ENCODE data around the gene SLC38A2.

Gene SLC38A2

GRCh38 chr12:46390881-46391280 is 18.3 kb upstream of the SLC38A2 start:
- DNase-seq: no peak

GRCh38 chr12:46390304-46390703 is 17.7 kb upstream of the SLC38A2 start:
- no peak for DNase-seq

GRCh38 chr12:46389031-46389616 is 16.6 kb upstream of the SLC38A2 start:
- no peak for DNase-seq

DNA sequence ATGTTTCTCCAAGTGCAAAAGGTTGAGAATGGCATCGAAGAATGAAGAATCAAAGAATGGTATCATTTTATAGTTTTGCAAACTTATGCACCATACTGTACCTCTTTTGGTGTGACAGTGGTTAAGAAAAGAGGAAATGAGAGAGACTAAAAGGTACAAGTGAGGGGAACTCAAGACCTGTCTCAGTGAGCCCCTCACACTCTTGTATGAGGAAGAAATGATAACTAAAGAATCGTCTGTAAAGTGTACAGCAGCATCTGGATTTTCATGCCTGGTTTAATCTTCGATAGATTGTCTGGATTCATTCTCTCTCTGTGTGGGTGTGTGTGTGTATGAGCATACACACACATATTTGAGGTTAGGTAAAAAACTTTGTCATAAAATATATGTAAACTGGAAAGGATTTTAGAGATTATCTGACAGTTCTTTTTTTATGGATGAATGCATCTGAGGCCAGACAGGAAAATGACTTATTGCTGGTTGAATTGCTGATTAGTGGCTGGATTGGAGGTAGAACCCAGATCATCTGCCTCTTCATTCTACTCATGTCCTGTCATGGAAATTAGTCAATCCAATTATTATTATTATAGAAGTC is 16.0 kb upstream of the SLC38A2 start:
- no peak for DNase-seq

- DNase-seq: no peak
Measured at GRCh38 chr12:46387670-46388069, 15.1 kb upstream of the SLC38A2 start.

- no peak for DNase-seq
Measured at GRCh38 chr12:46386877-46387629, 14.5 kb upstream of the SLC38A2 start.

DNA sequence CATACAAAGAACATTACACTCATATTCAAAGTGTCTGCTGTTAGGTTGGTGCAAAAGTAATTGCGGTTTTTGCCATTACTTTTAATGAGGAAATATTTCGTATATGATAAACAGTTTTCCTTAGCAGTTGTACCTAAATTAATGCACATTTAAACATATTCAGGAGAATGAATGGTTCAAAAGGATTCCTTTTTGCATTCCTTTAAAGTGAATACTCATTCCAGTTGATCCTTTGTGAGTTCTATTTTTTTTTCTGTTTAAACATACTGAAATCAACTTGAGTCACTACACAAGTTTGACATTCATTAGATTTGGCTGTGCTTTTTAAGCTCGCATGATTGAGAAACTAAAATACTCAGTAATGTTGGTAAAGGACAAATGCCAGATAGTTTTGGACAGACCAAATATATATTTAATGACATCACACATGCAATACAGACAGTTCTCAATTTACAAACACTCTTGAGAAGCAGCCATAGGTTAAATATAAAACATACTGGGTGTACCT is 13.8 kb upstream of the SLC38A2 start:
- DNase-seq: no peak

- no peak for DNase-seq
Measured at GRCh38 chr12:46385438-46385837, 12.9 kb upstream of the SLC38A2 start.

GRCh38 chr12:46384451-46385309 is 12.1 kb upstream of the SLC38A2 start:
- no peak for DNase-seq

DNA sequence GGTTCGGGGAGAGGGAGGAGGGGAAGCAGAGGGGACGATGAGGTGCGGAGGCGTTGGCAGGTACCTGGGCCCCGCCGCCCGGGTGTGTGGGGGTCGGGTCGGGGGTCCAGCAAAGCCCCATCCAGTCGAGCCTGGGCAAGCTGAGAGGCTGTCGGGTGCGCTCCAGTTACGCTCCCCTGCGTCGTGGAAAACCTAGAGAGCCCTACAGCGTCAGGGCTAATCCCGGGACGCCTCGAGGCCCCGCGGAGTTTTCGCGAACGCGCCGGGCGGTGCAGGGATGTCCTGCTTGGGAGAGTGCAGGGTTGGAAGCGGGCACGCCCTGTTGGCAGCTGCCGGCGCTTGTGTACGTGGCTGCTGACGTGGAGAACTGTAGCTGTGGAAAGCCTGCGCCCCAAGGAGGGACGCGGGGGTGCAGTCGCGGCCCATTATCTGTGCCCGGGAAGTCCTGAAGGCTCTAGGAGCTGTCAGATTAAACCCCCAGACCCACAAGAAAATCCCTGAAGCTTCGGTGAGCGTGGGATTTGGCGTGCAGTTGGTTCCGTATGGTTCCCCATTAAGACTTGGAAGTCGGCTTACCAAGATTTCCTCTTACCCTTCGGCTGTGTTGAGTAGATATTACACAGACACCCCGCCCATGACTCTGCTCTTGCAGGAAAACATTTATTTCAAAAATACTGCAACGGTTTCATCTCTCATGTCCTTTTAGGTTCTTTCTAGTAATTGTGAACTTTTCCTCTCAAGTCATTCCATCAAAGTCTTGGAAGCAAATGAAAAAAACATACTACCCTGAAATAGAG is 11.3 kb upstream of the SLC38A2 start:
- peak; percentile 73 for DNase-seq

GRCh38 chr12:46382964-46383653 is 10.5 kb upstream of the SLC38A2 start:
- peak; percentile 93 for DNase-seq

- DNase-seq: no peak
Measured at GRCh38 chr12:46382408-46382963, 9.9 kb upstream of the SLC38A2 start.

DNA sequence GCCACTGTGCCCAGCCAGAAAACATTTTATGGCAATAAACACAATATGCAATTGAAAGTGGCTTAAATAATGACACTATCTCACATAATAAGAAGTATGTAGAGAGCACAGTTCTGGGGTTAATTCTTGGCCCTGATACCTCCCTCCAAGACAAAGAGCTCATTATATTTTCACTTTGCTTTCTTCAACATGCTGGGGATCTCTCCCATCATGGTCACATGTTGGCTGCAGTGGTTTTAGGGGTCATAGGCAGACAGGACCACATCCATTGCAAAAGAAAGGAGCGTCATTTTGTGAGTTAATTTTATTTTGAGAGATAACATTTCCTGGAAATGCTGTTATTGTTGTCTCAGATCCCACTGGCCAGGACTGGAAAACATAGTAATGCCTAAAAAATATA is 8.3 kb upstream of the SLC38A2 start:
- DNase-seq: no peak

GRCh38 chr12:46380022-46380796 is 7.6 kb upstream of the SLC38A2 start:
- DNase-seq: no peak

DNA sequence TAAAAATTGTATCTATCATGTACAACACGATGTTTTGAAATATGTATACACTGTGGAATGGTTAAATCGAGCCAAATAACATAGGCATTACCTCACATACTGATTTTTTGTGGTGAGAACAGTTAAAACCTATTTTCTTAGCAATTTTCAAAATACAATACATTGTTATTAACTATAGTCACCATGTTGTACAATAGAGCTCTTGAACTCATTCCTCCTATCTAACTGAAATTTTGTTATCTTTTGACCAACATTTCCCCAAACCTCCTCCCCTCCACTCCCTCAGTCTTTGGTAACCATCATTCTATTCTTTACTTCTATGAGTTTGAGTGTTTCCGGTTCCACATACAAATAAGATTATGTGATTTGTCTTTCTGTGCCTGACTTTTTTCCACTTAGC is 6.8 kb upstream of the SLC38A2 start:
- DNase-seq: no peak

DNA sequence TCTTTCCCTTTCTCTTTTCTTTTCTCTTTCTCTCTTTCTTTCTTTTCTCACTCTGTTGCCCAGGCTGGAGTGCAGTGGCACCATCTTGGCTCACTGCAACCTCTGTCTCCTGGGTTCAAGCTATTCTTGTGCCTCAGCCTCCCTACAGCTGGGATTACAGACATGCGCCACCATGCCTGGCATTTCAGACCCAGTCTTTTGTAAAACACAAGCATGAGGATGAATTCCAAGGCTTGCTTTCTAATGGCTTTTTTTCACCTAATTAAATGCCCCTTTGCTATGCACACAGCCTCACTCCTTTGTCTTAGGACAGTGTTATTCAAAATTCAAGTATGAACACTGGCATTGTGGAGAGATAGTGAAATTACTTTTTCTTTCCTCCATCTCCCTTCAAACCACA is 6.0 kb upstream of the SLC38A2 start:
- no peak for DNase-seq

DNA sequence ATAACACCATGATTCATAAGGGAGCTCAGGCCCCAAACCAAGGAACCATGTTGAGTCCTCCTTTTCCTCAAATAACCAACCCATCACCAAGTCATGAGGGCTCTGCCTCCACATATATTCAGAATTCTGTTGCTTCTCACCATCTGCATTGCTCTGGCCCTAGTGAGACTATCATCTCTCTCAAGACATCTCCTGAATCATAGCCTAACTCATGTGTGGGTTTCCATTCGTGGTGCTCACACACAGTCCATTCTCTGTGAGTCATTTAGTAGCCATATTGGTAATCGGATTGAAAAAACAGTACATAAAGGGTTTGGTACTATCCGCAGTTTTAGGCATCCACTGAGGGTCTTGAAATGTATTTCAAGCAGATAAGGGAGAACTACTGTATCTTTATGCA is 5.1 kb upstream of the SLC38A2 start:
- no peak for DNase-seq

GRCh38 chr12:46376579-46376978 is 4.0 kb upstream of the SLC38A2 start:
- no peak for DNase-seq

DNA sequence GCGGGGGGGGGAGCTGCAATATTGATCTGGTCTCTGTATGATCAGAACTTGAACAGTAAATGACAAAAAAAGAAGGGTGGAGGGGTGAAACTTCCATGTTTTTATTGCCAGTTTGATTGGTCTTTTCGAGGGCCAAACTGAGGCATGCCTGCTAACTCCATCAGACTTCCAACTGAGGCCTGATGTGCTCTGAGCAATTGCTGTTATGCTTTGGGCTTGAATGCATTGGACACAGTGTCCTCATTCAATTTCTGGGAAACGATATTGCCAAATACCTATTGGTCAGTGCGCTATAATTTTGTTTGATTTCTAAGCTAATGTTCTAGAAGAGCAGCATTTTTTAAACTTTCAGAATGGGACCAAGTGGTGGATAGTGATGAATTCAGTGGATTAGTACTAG is 2.1 kb upstream of the SLC38A2 start:
- DNase-seq: no peak

- DNase-seq: no peak
Measured at GRCh38 chr12:46374310-46374709, 1.7 kb upstream of the SLC38A2 start.
